Measurements from ENCODE around the gene TMEM129. TPM values are rescaled to one million over a fixed set of nuclear protein-coding genes. Genes with fewer than 3 reads are reported as not detected.

The TMEM129 gene
- total and polyA plus RNA-seq, 2 donors, result 15.1 to 23.2 TPM

GRCh38 chr4:1766106-1767060 lies 45.3 kb upstream of the TMEM129 start:
- Histone ChIP-seq H3K9me3 (ENCODE audit: control insufficient read depth in 2 of 2, insufficient read depth in 1 of 2, low read length in 1 of 2) (peaks cover 2 to 4% of the 10 kb centered on the region in 2 donors), H3K27me3 (ENCODE audit: control insufficient read depth in 2 of 2, insufficient read depth in 1 of 2, low read length in 1 of 2) (peaks cover 74 to 95% of the 10 kb centered on the region in 2 donors), H3K4me1 (ENCODE audit: control insufficient read depth in 2 of 2, insufficient read depth in 2 of 2, low read length in 2 of 2) (peaks cover 1 to 36% of the 10 kb centered on the region in 2 donors), H3K27ac (ENCODE audit: low read depth in 1 of 2, low read length in 1 of 2) (no peak overlapping the region), H3K36me3 (ENCODE audit: control insufficient read depth in 2 of 2, insufficient read depth in 2 of 2, low read length in 1 of 2) (no peaks in the 10 kb centered on the region), H3K4me3 (ENCODE audit: low read length in 2 of 2) (no peak overlapping the region)
- WGBS, result 79% methylated on average over 41 of the region's 41 CpGs
- DNase-seq (ENCODE audit: low read depth in 6 of 9, low spot score in 9 of 9), result no peak

GRCh38 chr4:1765409-1766072 lies 44.4 kb upstream of the TMEM129 start:
- DNase-seq (ENCODE audit: low read depth in 6 of 9, low spot score in 9 of 9), result no peak
- H3K27ac ChIP-seq (ENCODE audit: low read depth in 1 of 2, low read length in 1 of 2), result no peak overlapping the region
- WGBS, result 91% methylated on average over 10 of the region's 10 CpGs
- no peak overlapping the region for H3K4me3 ChIP-seq (ENCODE audit: low read length in 2 of 2)
- peaks cover 2 to 4% of the 10 kb centered on the region in 2 donors for H3K9me3 ChIP-seq (ENCODE audit: control insufficient read depth in 2 of 2, insufficient read depth in 1 of 2, low read length in 1 of 2)
- H3K27me3 ChIP-seq (ENCODE audit: control insufficient read depth in 2 of 2, insufficient read depth in 1 of 2, low read length in 1 of 2), result peaks cover 74 to 87% of the 10 kb centered on the region in 2 donors
- H3K36me3 ChIP-seq (ENCODE audit: control insufficient read depth in 2 of 2, insufficient read depth in 2 of 2, low read length in 1 of 2), result no peaks in the 10 kb centered on the region
- H3K4me1 ChIP-seq (ENCODE audit: control insufficient read depth in 2 of 2, insufficient read depth in 2 of 2, low read length in 2 of 2), result peaks cover 0 to 27% of the 10 kb centered on the region in 2 donors

- 95% methylated on average over 9 of the region's 9 CpGs for WGBS
- peaks cover 0 to 27% of the 10 kb centered on the region in 2 donors for H3K4me1 ChIP-seq (ENCODE audit: control insufficient read depth in 2 of 2, insufficient read depth in 2 of 2, low read length in 2 of 2)
Measured at GRCh38 chr4:1764670-1765069, 43.5 kb upstream of the TMEM129 start.

GRCh38 chr4:1763550-1764080 lies 42.5 kb upstream of the TMEM129 start:
- Histone ChIP-seq H3K4me1 (ENCODE audit: control insufficient read depth in 2 of 2, insufficient read depth in 2 of 2, low read length in 2 of 2) (peaks cover 0 to 17% of the 10 kb centered on the region in 2 donors), H3K36me3 (ENCODE audit: control insufficient read depth in 2 of 2, insufficient read depth in 2 of 2, low read length in 1 of 2) (no peaks in the 10 kb centered on the region), H3K27me3 (ENCODE audit: control insufficient read depth in 2 of 2, insufficient read depth in 1 of 2, low read length in 1 of 2) (peaks cover 63 to 71% of the 10 kb centered on the region in 2 donors), H3K9me3 (ENCODE audit: control insufficient read depth in 2 of 2, insufficient read depth in 1 of 2, low read length in 1 of 2) (peaks cover 2 to 4% of the 10 kb centered on the region in 2 donors), H3K27ac (ENCODE audit: low read depth in 1 of 2, low read length in 1 of 2) (no peak overlapping the region), H3K4me3 (ENCODE audit: low read length in 2 of 2) (no peak overlapping the region)
- DNase-seq (ENCODE audit: low read depth in 6 of 9, low spot score in 9 of 9), result no peak
- 22% methylated on average over 36 of the region's 36 CpGs for WGBS

More at GRCh38 chr4:1764670-1765069, 43.5 kb upstream of the TMEM129 start:
- Histone ChIP-seq H3K4me3 (ENCODE audit: low read length in 2 of 2) (no peak overlapping the region), H3K9me3 (ENCODE audit: control insufficient read depth in 2 of 2, insufficient read depth in 1 of 2, low read length in 1 of 2) (peaks cover 2 to 4% of the 10 kb centered on the region in 2 donors), H3K27me3 (ENCODE audit: control insufficient read depth in 2 of 2, insufficient read depth in 1 of 2, low read length in 1 of 2) (peaks cover 74 to 81% of the 10 kb centered on the region in 2 donors), H3K27ac (ENCODE audit: low read depth in 1 of 2, low read length in 1 of 2) (no peak overlapping the region), H3K36me3 (ENCODE audit: control insufficient read depth in 2 of 2, insufficient read depth in 2 of 2, low read length in 1 of 2) (no peaks in the 10 kb centered on the region)
- DNase-seq (ENCODE audit: low read depth in 6 of 9, low spot score in 9 of 9), result no peak

- Histone ChIP-seq H3K27me3 (ENCODE audit: control insufficient read depth in 2 of 2, insufficient read depth in 1 of 2, low read length in 1 of 2) (peaks cover 58 to 66% of the 10 kb centered on the region in 2 donors), H3K4me3 (ENCODE audit: low read length in 2 of 2) (no peak overlapping the region), H3K4me1 (ENCODE audit: control insufficient read depth in 2 of 2, insufficient read depth in 2 of 2, low read length in 2 of 2) (peaks cover 0 to 12% of the 10 kb centered on the region in 2 donors), H3K9me3 (ENCODE audit: control insufficient read depth in 2 of 2, insufficient read depth in 1 of 2, low read length in 1 of 2) (peaks cover 2 to 4% of the 10 kb centered on the region in 2 donors), H3K36me3 (ENCODE audit: control insufficient read depth in 2 of 2, insufficient read depth in 2 of 2, low read length in 1 of 2) (no peaks in the 10 kb centered on the region), H3K27ac (ENCODE audit: low read depth in 1 of 2, low read length in 1 of 2) (no peak overlapping the region)
- 41% methylated on average over 31 of the region's 31 CpGs for WGBS
- DNase-seq (ENCODE audit: low read depth in 6 of 9, low spot score in 9 of 9), result no peak
Measured at GRCh38 chr4:1763070-1763549, 42.0 kb upstream of the TMEM129 start.

- no peak overlapping the region for H3K4me3 ChIP-seq (ENCODE audit: low read length in 2 of 2)
- peaks cover 2 to 4% of the 10 kb centered on the region in 2 donors for H3K9me3 ChIP-seq (ENCODE audit: control insufficient read depth in 2 of 2, insufficient read depth in 1 of 2, low read length in 1 of 2)
- peaks cover 0 to 11% of the 10 kb centered on the region in 2 donors for H3K4me1 ChIP-seq (ENCODE audit: control insufficient read depth in 2 of 2, insufficient read depth in 2 of 2, low read length in 2 of 2)
- H3K27ac ChIP-seq (ENCODE audit: low read depth in 1 of 2, low read length in 1 of 2), result no peak overlapping the region
- 95% methylated on average over 20 of the region's 20 CpGs for WGBS
- no peak for DNase-seq (ENCODE audit: low read depth in 6 of 9, low spot score in 9 of 9)
- peaks cover 52 to 60% of the 10 kb centered on the region in 2 donors for H3K27me3 ChIP-seq (ENCODE audit: control insufficient read depth in 2 of 2, insufficient read depth in 1 of 2, low read length in 1 of 2)
- no peaks in the 10 kb centered on the region for H3K36me3 ChIP-seq (ENCODE audit: control insufficient read depth in 2 of 2, insufficient read depth in 2 of 2, low read length in 1 of 2)
Measured at GRCh38 chr4:1762264-1763010, 41.3 kb upstream of the TMEM129 start.

GRCh38 chr4:1761130-1761689 lies 40.1 kb upstream of the TMEM129 start:
- H3K9me3 ChIP-seq (ENCODE audit: control insufficient read depth in 2 of 2, insufficient read depth in 1 of 2, low read length in 1 of 2), result peaks cover 2 to 4% of the 10 kb centered on the region in 2 donors
- no peak overlapping the region for H3K27ac ChIP-seq (ENCODE audit: low read depth in 1 of 2, low read length in 1 of 2)
- H3K36me3 ChIP-seq (ENCODE audit: control insufficient read depth in 2 of 2, insufficient read depth in 2 of 2, low read length in 1 of 2), result no peaks in the 10 kb centered on the region
- no peak for DNase-seq (ENCODE audit: low read depth in 6 of 9, low spot score in 9 of 9)
- H3K27me3 ChIP-seq (ENCODE audit: control insufficient read depth in 2 of 2, insufficient read depth in 1 of 2, low read length in 1 of 2), result peaks cover 41 to 50% of the 10 kb centered on the region in 2 donors
- H3K4me1 ChIP-seq (ENCODE audit: control insufficient read depth in 2 of 2, insufficient read depth in 2 of 2, low read length in 2 of 2), result peaks cover 0 to 9% of the 10 kb centered on the region in 2 donors
- no peak overlapping the region for H3K4me3 ChIP-seq (ENCODE audit: low read length in 2 of 2)
- 82% methylated on average over 32 of the region's 32 CpGs for WGBS

- WGBS, result 91% methylated on average over 25 of the region's 25 CpGs
- no peak overlapping the region for H3K27ac ChIP-seq (ENCODE audit: low read depth in 1 of 2, low read length in 1 of 2)
- H3K36me3 ChIP-seq (ENCODE audit: control insufficient read depth in 2 of 2, insufficient read depth in 2 of 2, low read length in 1 of 2), result no peaks in the 10 kb centered on the region
- DNase-seq (ENCODE audit: low read depth in 6 of 9, low spot score in 9 of 9), result no peak
- H3K27me3 ChIP-seq (ENCODE audit: control insufficient read depth in 2 of 2, insufficient read depth in 1 of 2, low read length in 1 of 2), result peaks cover 35 to 43% of the 10 kb centered on the region in 2 donors
- peaks cover 0 to 9% of the 10 kb centered on the region in 2 donors for H3K4me1 ChIP-seq (ENCODE audit: control insufficient read depth in 2 of 2, insufficient read depth in 2 of 2, low read length in 2 of 2)
- H3K4me3 ChIP-seq (ENCODE audit: low read length in 2 of 2), result no peak overlapping the region
- peaks cover 0 to 2% of the 10 kb centered on the region in 2 donors for H3K9me3 ChIP-seq (ENCODE audit: control insufficient read depth in 2 of 2, insufficient read depth in 1 of 2, low read length in 1 of 2)
Measured at GRCh38 chr4:1760521-1761071, 39.5 kb upstream of the TMEM129 start.
